Inflammatory macrophage treated with lipopolysaccharide for 1 hour (primary cell): ENCODE data around the gene TMEM185A.
"Not testable (repeated sequence)": the region's sequence is repeated elsewhere in the genome, so short reads cannot be mapped to it uniquely, and the experiment has no call there.

Experiments used
- DNase-seq, 2 donors: peaks; one replicate each; pipeline ENCODE4 v3.0.0-alpha.2; 2020 to 2022

Gene TMEM185A

GRCh38 chrX:149631234-149632165 is at the start of gene TMEM185A:
Gene TMEM185A (minus strand): TSS chrX:149631792. CDS start chrX:149631580, 212 bp downstream.
- DNase-seq = peak; percentile 27 to 34

- no peak for DNase-seq
Measured at GRCh38 chrX:149681182-149681581, 49.6 kb upstream of the TMEM185A start.

GRCh38 chrX:149679164-149679678 is 47.6 kb upstream of the TMEM185A start:
- DNase-seq = not testable (repeated sequence)

DNA sequence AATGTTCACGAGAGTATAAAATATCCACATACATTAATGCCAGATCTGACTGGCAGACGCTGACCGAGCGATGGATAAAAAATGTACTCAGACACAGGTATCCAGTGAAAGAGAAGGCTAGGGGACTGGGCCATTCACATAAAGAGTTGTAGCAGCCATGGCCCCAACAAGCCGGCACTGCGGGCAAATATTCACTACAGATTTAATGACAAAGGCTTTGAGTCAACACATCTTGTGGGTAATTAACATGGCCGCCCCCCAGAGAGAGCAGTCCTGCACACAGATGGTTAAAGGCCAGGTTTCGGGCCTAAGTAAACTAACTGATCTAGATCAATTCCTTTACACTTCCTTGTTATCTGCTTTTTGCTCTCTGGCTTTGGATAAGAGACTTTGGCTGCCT is 44.0 kb upstream of the TMEM185A start:
- DNase-seq = not testable (repeated sequence)

GRCh38 chrX:149675088-149675487 is 43.5 kb upstream of the TMEM185A start:
- not testable (repeated sequence) for DNase-seq

GRCh38 chrX:149660613-149661012 is 29.0 kb upstream of the TMEM185A start:
- not testable (repeated sequence) for DNase-seq

GRCh38 chrX:149656260-149656884 is 24.8 kb upstream of the TMEM185A start:
- DNase-seq = not testable (repeated sequence)

- DNase-seq = no peak
Measured at GRCh38 chrX:149652232-149652981, 20.8 kb upstream of the TMEM185A start.

DNA sequence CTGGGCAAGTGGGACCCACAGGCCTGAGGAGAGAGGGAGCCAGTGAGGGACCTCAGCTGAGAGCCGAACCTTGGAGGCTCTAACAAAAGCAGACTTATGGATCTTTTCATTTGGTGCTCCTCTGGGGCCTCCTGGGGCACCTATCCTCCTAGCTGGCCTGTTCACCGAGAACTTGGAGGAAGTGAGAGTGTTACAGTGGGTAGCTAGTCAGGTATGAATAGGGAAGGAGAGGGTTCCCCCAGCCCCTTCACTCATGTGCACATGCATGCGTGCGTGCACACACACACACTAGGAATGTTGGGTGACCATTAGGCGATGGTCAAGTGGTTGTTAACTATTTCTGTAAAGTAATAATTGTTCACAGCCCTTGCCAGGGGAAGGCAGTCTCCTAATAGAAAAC is 18.6 kb upstream of the TMEM185A start:
- no peak for DNase-seq

DNA sequence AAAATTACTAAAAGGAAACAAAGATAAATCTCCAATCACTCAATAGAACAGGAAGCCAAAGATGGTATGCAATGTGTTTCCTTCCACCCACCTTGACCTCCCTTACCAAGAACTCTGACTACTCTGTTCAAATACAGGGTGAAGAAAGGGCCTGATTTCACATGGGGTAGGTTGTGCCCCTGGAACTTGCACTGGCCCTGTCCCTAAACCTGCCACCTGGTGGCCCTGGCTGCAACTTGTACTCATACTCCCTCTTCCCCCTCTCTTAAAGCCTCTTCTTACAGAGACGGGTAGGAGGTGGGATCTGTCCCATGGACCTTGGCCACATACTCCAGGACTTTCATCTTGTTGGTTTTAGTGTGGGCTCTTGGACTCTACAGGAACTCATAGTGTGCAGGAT is 17.3 kb upstream of the TMEM185A start:
- DNase-seq = no peak

GRCh38 chrX:149647505-149647904 is 15.9 kb upstream of the TMEM185A start:
- DNase-seq = no peak

- DNase-seq = no peak
Measured at GRCh38 chrX:149643496-149643895, 11.9 kb upstream of the TMEM185A start.

DNA sequence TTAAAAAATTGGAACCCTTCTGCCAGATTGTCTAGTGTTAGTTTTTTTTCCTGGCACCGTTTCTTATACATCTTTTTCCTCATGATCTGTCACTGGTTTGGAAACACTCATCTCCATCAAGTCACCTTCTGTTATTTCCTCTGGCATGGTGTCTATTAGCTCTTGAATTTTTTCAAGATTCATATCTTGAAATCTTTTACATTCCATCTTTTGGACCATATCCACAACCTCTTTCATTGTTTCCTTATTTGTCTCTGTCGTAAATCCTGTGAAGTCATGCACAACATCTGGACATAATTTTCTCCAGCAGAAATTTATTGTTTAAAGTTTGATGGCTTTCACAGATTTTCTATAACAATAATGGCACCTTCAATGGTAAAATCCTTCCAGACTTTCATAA is 10.2 kb upstream of the TMEM185A start:
- no peak for DNase-seq

DNA sequence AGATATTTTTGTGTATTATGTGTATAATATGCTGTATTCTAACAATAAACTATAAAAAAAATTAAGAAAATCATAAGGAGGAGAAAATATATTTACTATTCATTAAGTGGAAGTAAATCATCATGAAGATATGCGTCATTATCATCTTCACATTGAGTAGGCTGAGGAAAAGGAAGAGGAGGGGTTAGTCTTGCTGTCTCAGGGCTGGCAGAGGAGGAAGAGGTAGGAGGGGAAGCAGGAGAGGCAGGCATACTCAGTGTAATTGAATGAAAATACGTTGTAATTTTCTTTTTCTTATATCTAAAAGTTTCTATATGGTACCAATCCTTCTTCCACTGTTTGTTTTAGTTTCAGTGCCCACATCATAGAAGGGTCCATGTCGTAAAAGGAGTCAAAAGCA is 9.8 kb upstream of the TMEM185A start:
- peak; percentile 11 to 29 for DNase-seq

DNA sequence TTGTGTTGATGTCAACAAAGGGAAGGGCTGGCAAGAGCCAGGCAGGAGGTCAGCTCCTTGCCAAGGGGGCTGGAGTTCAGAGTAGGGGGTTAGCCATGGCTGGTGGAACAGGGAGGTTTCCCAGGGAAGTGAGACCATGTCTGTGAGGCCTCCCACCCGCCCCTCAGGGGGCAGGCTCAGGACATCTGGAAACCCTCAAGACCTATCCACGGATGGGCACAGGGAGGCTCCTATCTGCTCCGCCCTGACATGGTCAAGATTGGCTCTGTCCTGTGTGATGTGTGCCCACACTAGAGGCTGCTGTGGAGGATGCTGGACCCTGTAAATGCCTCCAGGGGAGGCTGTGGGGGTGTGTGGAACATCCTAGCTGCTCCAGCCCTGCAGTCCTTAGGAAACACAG is 8.0 kb upstream of the TMEM185A start:
- DNase-seq = no peak

DNA sequence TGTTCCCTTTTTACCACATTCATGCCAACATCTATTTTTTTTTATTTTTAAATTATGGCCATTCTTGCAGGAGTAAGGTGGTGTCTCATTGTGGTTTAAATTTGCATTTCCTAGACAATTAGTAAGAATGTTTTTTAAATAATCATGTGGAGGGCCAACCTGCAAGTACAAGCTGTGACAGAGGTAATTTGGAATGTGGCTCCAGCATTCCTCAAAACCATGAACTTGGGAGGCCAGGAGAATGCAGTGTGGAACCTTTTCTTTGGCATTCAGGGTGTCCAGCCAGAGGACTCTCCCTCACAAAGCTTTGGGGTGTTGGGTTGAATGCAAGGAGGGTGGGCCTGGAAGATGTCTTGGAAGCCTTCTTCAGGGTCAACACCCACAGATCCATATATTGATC is 7.3 kb upstream of the TMEM185A start:
- no peak for DNase-seq

DNA sequence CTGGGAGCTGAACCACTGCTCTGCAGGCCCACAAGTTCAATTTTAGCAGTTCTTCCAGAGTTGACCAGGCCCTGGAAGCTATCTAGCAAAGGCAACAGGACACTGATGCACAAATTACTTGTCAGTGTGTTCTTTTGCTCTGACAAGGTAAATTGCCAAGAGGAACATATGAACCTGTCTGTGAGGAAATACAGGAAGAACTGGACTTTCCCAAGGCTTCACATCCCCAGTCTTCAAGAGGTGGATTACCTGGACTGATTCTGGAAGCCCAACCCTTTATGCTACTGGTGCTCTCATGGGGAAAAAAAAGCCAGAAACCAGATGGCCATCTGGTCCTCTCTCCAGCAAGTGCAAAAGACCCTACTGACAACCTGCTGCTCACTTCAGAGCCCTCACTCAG is 1.9 kb upstream of the TMEM185A start:
- no peak for DNase-seq

DNA sequence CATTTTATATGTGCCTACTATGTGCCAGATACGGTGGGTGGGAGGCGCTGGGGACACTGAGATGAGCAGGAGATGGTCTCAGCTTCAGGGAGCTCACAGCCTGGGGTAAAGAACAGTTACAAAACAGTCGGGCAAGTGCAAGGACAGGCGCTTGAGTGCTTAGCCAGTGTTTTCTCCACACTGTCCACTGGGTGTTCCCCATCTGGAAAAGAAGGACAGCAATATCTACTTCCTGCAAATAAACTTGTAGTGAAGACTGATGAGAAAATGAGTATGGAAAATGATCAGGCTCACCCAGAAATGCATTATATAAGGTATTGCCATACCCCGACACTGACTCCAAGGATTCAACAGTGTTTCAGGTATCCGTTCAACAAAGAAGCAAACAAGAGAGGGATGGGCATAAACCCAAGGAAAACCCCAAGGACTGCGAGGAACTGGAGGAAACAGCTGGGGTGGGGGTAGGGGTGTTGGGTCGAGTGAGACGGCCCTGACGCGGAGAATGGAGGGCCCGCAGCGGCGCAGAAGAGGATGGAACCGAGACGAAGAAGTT is 835 bp downstream of the TMEM185A start:
- peak; percentile 13 to 17 for DNase-seq

DNA sequence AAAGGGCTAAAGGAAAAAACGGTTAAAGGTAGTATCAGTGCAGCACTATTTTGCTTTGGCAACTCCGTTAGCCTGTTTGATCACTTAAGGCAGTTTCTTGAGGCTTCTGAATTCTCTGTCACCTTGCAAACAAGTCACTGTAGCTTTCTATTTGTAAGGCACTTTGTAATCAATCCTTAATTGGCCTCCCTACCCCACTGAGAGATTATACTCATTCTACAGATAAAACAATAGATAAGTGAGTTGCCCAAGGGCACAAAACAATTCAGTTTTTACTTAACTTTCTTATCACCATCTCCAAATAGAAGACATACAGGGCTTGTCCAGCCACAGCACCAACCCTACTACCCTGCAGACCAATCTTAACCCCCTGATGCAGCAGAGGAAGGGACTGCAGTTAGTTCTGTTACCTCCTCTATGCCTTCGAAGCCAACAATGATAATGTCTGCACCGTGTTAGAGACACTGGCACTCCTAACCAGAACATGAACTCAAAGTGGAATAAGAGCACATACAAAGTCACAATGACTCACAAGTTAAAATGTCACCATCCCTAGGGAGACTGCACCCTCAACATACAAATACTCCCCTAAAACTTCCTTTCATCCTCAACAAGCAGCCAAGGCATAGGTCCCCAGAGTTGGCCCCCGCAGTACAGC is 1.7 kb downstream of the TMEM185A start:
- no peak for DNase-seq

- no peak for DNase-seq
Measured at GRCh38 chrX:149628768-149629167, 2.8 kb downstream of the TMEM185A start.

GRCh38 chrX:149628280-149628679 is 3.3 kb downstream of the TMEM185A start:
- DNase-seq = no peak

GRCh38 chrX:149626829-149627228 is 4.8 kb downstream of the TMEM185A start:
- DNase-seq = not testable (repeated sequence)
